ENCODE measurements around the gene CRACR2A.

CRACR2A gene

GRCh38 chr12:3598896-3599860 lies 153.7 kb downstream of the CRACR2A start:
- Histone ChIP-seq H4K20me1 (0 out of 22 replicates have a peak, but pooled peaks cover 0 to under 1% (median 0%) of the 10 kb centered on the region in 11 experiments), H3K4me3 (no peak overlapping the region), H3K9me3 (replicated peaks in 1 of 11) (no peaks in the 10 kb centered on the region), H3K4me1 (peaks cover 9 to 12% (median 10%) of the 10 kb centered on the region in 10 experiments), H3K27ac (no peak overlapping the region), H3K9ac (no peak overlapping the region), H3K36me3 (no peaks in the 10 kb centered on the region), H3K27me3 (no peaks in the 10 kb centered on the region), H3K4me2 (no peak overlapping the region)
- no peak for TF ChIP-seq Cebpa-rat (IDR thresholded peaks at IDR 0.05)

GRCh38 chr12:3597526-3598210 lies 155.2 kb downstream of the CRACR2A start:
- no peak for TF ChIP-seq Cebpa-rat (IDR thresholded peaks at IDR 0.05)
- Histone ChIP-seq H3K4me1 (no peaks in the 10 kb centered on the region), H3K9me3 (replicated peaks in 1 of 11) (no peaks in the 10 kb centered on the region), H3K4me2 (no peak overlapping the region), H3K9ac (no peak overlapping the region), H3K4me3 (no peak overlapping the region), H3K36me3 (no peaks in the 10 kb centered on the region), H3K27me3 (no peaks in the 10 kb centered on the region), H4K20me1 (no peaks in the 10 kb centered on the region), H3K27ac (no peak overlapping the region)

- no peak overlapping the region for H3K27ac ChIP-seq
- H4K20me1 ChIP-seq: no peaks in the 10 kb centered on the region
- no peaks in the 10 kb centered on the region for H3K4me1 ChIP-seq
- no peak for TF ChIP-seq Cebpa-rat (IDR thresholded peaks at IDR 0.05)
- H3K27me3 ChIP-seq: no peaks in the 10 kb centered on the region
- no peak overlapping the region for H3K4me2 ChIP-seq
- no peak overlapping the region for H3K4me3 ChIP-seq
- no peaks in the 10 kb centered on the region for H3K36me3 ChIP-seq
- H3K9ac ChIP-seq: no peak overlapping the region
- H3K9me3 ChIP-seq (replicated peaks in 1 of 11): no peaks in the 10 kb centered on the region
Measured at GRCh38 chr12:3596703-3597415, 156.1 kb downstream of the CRACR2A start.

- no peaks in the 10 kb centered on the region for H3K36me3 ChIP-seq
Measured at GRCh38 chr12:3595721-3596120, 157.2 kb downstream of the CRACR2A start.

DNA sequence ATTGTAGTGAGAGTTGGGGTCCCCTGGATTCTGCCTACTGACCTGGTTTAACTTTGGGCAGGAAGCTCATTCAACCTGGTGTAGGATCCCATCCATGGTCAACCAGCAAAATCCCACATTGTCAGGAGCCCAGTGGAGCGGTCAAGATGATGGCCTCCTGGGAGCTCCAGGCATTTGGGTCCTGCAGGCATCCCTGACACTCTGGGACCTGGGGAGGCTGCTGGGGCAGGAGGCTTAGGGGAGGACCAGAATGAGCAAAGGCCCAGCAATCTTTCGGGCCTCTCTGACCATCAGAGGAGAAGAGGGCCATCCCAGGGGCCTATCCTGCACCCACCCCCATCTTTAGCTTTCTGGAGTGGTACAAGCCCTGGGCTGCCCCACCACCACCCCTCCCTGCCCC lies 157.9 kb downstream of the CRACR2A start:
- no peaks in the 10 kb centered on the region for H3K9me3 ChIP-seq (replicated peaks in 1 of 11)
- H3K4me1 ChIP-seq: no peaks in the 10 kb centered on the region
- H4K20me1 ChIP-seq: no peaks in the 10 kb centered on the region
- no peak overlapping the region for H3K4me3 ChIP-seq
- no peaks in the 10 kb centered on the region for H3K36me3 ChIP-seq
- no peaks in the 10 kb centered on the region for H3K27me3 ChIP-seq
- H3K4me2 ChIP-seq: no peak overlapping the region
- H3K9ac ChIP-seq: no peak overlapping the region
- no peak for TF ChIP-seq Cebpa-rat (IDR thresholded peaks at IDR 0.05)
- no peak overlapping the region for H3K27ac ChIP-seq

More at GRCh38 chr12:3595721-3596120, 157.2 kb downstream of the CRACR2A start:
- H3K9ac ChIP-seq: no peak overlapping the region
- no peak for TF ChIP-seq Cebpa-rat (IDR thresholded peaks at IDR 0.05)
- H3K4me3 ChIP-seq: no peak overlapping the region
- H3K4me2 ChIP-seq: no peak overlapping the region
- no peaks in the 10 kb centered on the region for H3K27me3 ChIP-seq
- H3K9me3 ChIP-seq (replicated peaks in 1 of 11): no peaks in the 10 kb centered on the region
- H3K27ac ChIP-seq: no peak overlapping the region
- no peaks in the 10 kb centered on the region for H4K20me1 ChIP-seq
- H3K4me1 ChIP-seq: no peaks in the 10 kb centered on the region

DNA sequence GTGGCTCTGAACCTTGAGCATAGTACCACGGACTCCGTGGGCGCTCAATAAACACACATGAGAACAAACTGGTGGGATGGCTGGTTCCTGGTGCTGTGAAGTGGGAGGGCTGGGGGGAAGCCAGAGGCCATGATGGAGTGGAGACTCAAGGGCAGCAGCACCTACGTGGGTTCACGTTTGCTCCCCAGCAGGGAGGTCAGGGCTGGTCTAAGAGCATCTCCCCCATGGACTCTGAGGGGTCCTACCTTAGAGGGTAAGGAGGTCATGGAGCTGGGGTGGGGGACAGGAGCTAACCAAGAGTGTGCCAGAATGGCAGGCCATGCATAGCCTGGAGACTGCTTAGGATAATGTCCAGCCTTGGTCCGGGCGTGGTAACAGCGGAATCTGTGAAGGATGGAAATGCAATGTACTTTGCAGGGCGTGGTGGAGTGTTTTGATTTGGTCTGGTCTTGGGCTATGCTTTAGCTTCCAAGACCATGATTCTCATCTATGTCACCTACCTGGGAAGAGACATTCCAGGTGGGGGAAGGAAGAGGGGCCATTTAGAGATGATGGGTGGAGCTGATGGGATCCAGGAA lies 158.9 kb downstream of the CRACR2A start:
- no peaks in the 10 kb centered on the region for H3K27me3 ChIP-seq
- no peaks in the 10 kb centered on the region for H3K36me3 ChIP-seq
- TF ChIP-seq Cebpa-rat (IDR thresholded peaks at IDR 0.05): no peak
- H3K4me3 ChIP-seq: no peak overlapping the region
- no peak overlapping the region for H3K4me2 ChIP-seq
- H3K9me3 ChIP-seq (replicated peaks in 1 of 11): no peaks in the 10 kb centered on the region
- H3K9ac ChIP-seq: no peak overlapping the region
- H4K20me1 ChIP-seq: no peaks in the 10 kb centered on the region
- no peaks in the 10 kb centered on the region for H3K4me1 ChIP-seq
- no peak overlapping the region for H3K27ac ChIP-seq

GRCh38 chr12:3592856-3593625 lies 159.9 kb downstream of the CRACR2A start:
- H3K27me3 ChIP-seq: no peaks in the 10 kb centered on the region
- TF ChIP-seq Cebpa-rat (IDR thresholded peaks at IDR 0.05): no peak
- no peak overlapping the region for H3K27ac ChIP-seq
- no peak overlapping the region for H3K9ac ChIP-seq
- no peaks in the 10 kb centered on the region for H3K9me3 ChIP-seq (replicated peaks in 1 of 11)
- no peak overlapping the region for H3K4me3 ChIP-seq
- no peaks in the 10 kb centered on the region for H3K36me3 ChIP-seq
- no peaks in the 10 kb centered on the region for H4K20me1 ChIP-seq
- H3K4me1 ChIP-seq: no peaks in the 10 kb centered on the region
- no peak overlapping the region for H3K4me2 ChIP-seq

GRCh38 chr12:3589745-3590144 lies 163.2 kb downstream of the CRACR2A start:
- Histone ChIP-seq H3K27me3 (no peaks in the 10 kb centered on the region), H3K27ac (no peak overlapping the region)

More at GRCh38 chr12:3589745-3590144, 163.2 kb downstream of the CRACR2A start:
- TF ChIP-seq Cebpa-rat (IDR thresholded peaks at IDR 0.05): no peak
- Histone ChIP-seq H3K4me2 (no peak overlapping the region), H3K4me3 (no peak overlapping the region), H4K20me1 (no peaks in the 10 kb centered on the region), H3K9me3 (replicated peaks in 1 of 11) (no peaks in the 10 kb centered on the region), H3K4me1 (peaks cover 0 to 4% (median 2%) of the 10 kb centered on the region in 10 experiments; a peak in 9 of 20 replicates), H3K36me3 (no peaks in the 10 kb centered on the region), H3K9ac (no peak overlapping the region)
